K562 (cell line): ENCODE data around the gene NQO2. TPM values are rescaled to one million over a fixed set of nuclear protein-coding genes. Genes with fewer than 3 reads are reported as not detected.

ENCODE experiments used
- ARID2 ChIP-seq: fragments of 450-650 bp; IDR thresholded peaks from 2 replicates; pipeline ENCODE4 v1.6.1; 2017; ENCODE audit warnings: antibody characterized with exemption, mild to moderate bottlenecking
- CLOCK ChIP-seq: fragments of 250-450 bp; sonication (Bioruptor Pico); IDR thresholded peaks from 2 replicates; pipeline ENCODE4 v1.4.0; 2020; ENCODE audit warnings: mild to moderate bottlenecking, moderate library complexity, borderline replicate concordance
- CREB5 ChIP-seq: fragments of 250-450 bp; sonication (Bioruptor Pico); IDR thresholded peaks from 2 replicates; pipeline ENCODE4 v1.5.0; 2020; ENCODE audit warnings: mild to moderate bottlenecking
- CTCFL ChIP-seq: IDR thresholded peaks from 2 replicates; pipeline ENCODE4 v1.6.1; 2011; ENCODE audit warnings: borderline replicate concordance, low read depth, mild to moderate bottlenecking, moderate library complexity, low read length; ENCODE audit not compliant: insufficient read depth, poor library complexity, severe bottlenecking
- ETS1 ChIP-seq: conservative IDR thresholded peaks from 2 replicates; pipeline ENCODE4 v1.6.1; 2011; ENCODE audit warnings: low read depth, mild to moderate bottlenecking, low read length; ENCODE audit not compliant: control insufficient read depth
- GTF2F1 ChIP-seq: IDR thresholded peaks from 2 replicates; pipeline ENCODE4 v1.6.1; 2011; ENCODE audit warnings: low read depth, low read length, improper control_type of control experiment
- KAT8 ChIP-seq: fragments of 450-650 bp; IDR thresholded peaks from 2 replicates; pipeline ENCODE4 v1.6.1; 2016; ENCODE audit warnings: low read depth, mild to moderate bottlenecking
- PHF20 ChIP-seq: fragments of 450-650 bp; IDR thresholded peaks from 2 replicates; pipeline ENCODE4 v1.6.1; 2018; ENCODE audit not compliant: partially characterized antibody
- POLR2A ChIP-seq: fragments of 450-650 bp; conservative IDR thresholded peaks from 2 replicates; pipeline ENCODE4 v1.6.1; 2016
- SMAD3 ChIP-seq: fragments of 450-650 bp; formaldehyde crosslinking; conservative IDR thresholded peaks from 2 replicates; pipeline ENCODE4 v1.4.0; 2020; ENCODE audit warnings: mild to moderate bottlenecking
- TCF3 ChIP-seq: sonication (generic); formaldehyde crosslinking; IDR thresholded peaks from 2 replicates; pipeline ENCODE4 v1.4.0; 2020; ENCODE audit warnings: mild to moderate bottlenecking, missing genetic modification reagents
- ZNF165 ChIP-seq: fragments of 250-450 bp; sonication (Bioruptor Pico); IDR thresholded peaks from 2 replicates; pipeline ENCODE4 v1.4.0; 2020; ENCODE audit warnings: borderline replicate concordance
- ZNF609 ChIP-seq: sonication (generic); formaldehyde crosslinking; IDR thresholded peaks from 2 replicates; pipeline ENCODE4 v1.8.1; 2023; ENCODE audit warnings: missing genetic modification reagents, mild to moderate bottlenecking, borderline replicate concordance
- polyA plus RNA-seq, 8 experiments: library from polyadenylated mRNA; depleted of rRNA in 4 of 8; stranded (reverse) in 5 of 8; unstranded in 3 of 8; fragments of >200 nt; fragmentation: Nextera tagmentation in 2 of 8; fragmentation: Illumina TruSeq in 1 of 8; extraction: Ambion mirVana in 2 of 8; extraction: Trizol in 1 of 8; gene quantifications; 2 replicates each; pipeline versions ENCODE4 v1.2.1 to v1.2.3, GENCODE V29; 2011 to 2014; ENCODE audit warnings: inconsistent platforms in 1 of 8, missing spikeins in 1 of 8
- total RNA-seq, 7 experiments: library from RNA; depleted of rRNA in 6 of 7; stranded (reverse); fragments of >200 nt in 6 of 7; fragmentation: Illumina TruSeq in 2 of 7; extraction: Trizol in 2 of 7; gene quantifications; 2 replicates each; pipeline versions ENCODE4 v1.2.1 to v1.2.3, GENCODE V29; 2011 to 2021; ENCODE audit warnings: low replicate concordance in 1 of 7

Gene NQO2
- total and polyA plus RNA-seq, 9 of the 15 experiments (the other 6 are each of a cell fraction or from before 2014, with no cell fraction given) = 54.6 to 214 (median 116) TPM

GRCh38 chr6:2971420-2972218 is 28.1 kb upstream of the NQO2 start, which contains the start of gene SERPINB6 (continued):
- TF ChIP-seq CTCFL (no peak), ETS1 (no peak; the same call in 1 of the 2 replicates), ZNF609 (CRISPR knock-in tag) (0 out of 2 replicates have a peak, but pooled peaks have one; percentile 60), KAT8 (no peak), ZNF165 (CRISPR knock-in tag) (no peak), ARID2 (0 out of 2 replicates have a peak, but pooled peaks have one; percentile 5), CLOCK (no peak), TCF3 (CRISPR knock-in tag) (no peak; the same call in 1 of the 2 replicates), POLR2A (peak; percentile 60), CREB5 (no peak), SMAD3 (0 out of 2 replicates have a peak, but pooled peaks have one; percentile 47), PHF20 (peak; percentile 23), GTF2F1 (no peak)
